Stimulated activated CD4-positive, alpha-beta T cell treated with anti-CD3 and anti-CD28 coated beads, TNF-alpha, amount 100 ng/mL, for 1 hour (primary cell): ENCODE measurements around the gene AMTN.
"Not testable (repeated sequence)": the region's sequence is repeated elsewhere in the genome, so short reads cannot be mapped to it uniquely, and the experiment has no call there.

Source experiments
- DNase-seq, 3 donors: peaks; one replicate each; pipeline ENCODE4 v3.0.0-alpha.2; 2020; ENCODE audit warnings: low read depth in 3 of 3, low spot score in 1 of 3

AMTN gene, protein sequence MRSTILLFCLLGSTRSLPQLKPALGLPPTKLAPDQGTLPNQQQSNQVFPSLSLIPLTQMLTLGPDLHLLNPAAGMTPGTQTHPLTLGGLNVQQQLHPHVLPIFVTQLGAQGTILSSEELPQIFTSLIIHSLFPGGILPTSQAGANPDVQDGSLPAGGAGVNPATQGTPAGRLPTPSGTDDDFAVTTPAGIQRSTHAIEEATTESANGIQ

DNA sequence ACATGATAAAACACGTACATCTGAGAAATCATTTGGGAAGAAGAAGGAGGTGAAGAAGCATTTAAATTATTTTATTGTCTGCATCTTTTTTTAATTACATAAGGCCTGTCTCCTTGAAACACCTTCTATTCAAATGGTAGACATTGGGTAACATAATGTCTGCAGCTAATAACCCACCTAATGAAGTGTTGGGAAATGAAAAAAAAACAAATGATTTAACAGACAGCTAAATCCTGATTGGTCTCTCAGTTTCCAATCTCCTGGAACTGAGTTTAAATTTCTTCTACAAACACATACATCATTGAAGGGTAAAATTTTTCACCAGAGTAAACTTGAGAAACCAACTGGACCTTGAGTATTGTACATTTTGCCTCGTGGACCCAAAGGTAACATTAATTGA, at the start of gene AMTN:
TSS of gene AMTN (plus strand) at position 301 of the 400 bp plus-strand sequence. CDS start 209 bp downstream, outside the sequence.
- DNase-seq, result no peak

GRCh38 chr4:70471897-70472296, 46.5 kb upstream of the AMTN start, which contains the start of gene MUC7:
Gene MUC7, plus strand, starts transcription at chr4:70472197. Its CDS starts 1,825 bp downstream, at chr4:70474022.
- no peak for DNase-seq

GRCh38 chr4:70473679-70474078, 44.7 kb upstream of the AMTN start:
- no peak for DNase-seq

DNA sequence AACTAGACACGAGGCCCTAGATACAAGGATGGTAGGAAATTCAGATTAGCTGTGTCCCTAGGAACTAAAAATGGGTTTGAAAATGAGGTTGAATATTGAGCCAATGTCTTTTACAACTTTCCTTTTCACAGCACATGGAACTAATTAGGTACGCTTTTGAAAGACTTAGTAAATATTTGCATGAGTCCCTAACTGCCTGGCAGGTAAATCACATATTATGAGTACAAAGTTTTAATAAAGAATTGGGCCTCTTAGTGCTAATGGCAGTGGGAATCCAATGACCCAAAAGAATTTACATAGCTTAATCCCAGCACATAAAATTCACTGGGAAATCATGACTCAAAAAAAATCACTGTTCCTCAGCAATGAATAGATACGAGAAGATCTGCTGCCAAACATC, 29.6 kb upstream of the AMTN start:
- DNase-seq, result no peak

GRCh38 chr4:70496231-70496630, 22.1 kb upstream of the AMTN start:
- DNase-seq, result no peak

DNA sequence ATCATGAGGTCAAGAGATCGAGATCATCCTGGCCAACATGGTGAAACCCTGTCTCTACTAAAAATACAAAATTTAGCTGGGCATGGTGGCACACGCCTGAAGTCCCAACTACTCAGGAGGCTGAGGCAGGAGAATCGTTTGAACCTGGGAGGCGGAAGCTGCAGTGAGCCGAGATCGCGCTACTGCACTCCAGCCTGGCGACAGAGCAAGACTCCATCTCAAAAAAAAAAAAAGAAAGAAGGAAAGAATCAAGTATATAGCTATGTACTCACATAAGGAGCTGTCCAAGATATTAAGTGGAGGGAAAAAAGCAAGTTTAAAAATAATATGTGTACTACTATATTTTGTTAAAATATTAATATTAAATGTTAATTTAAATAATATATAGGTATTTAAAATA, 16.5 kb upstream of the AMTN start:
- DNase-seq, result not testable (repeated sequence)

GRCh38 chr4:70504733-70505132, 13.6 kb upstream of the AMTN start:
- DNase-seq, result no peak

DNA sequence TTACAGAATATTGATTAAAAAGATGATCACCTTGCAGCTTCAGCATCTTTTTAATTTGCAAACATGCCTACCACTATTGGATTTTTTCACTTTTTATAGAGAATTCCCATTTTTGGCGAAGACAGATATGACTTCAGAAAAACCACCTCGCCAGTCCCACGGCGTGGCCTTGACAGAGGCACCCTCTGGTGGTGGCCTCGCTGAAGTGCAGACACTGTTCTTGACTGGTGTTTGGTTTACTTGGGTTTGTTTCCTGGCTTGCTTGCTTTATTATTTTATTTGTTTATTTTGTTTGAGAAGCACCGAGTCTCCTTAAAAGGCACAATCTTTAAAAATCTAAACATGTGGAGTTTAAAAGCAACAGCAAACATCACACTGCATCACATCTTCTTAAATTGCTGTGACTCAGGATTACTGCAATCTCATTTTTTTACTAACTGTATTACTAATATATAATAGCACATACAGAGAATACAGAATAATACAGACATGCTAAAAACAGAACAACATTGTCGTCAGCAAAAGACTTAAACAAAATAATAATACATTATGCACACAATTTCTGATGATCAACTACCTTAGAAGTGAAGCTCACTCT, 13.1 kb upstream of the AMTN start:
- DNase-seq, result peak in 2 of 3 donors; percentile 7 to 37

- DNase-seq, result no peak
Observed at GRCh38 chr4:70508801-70509200, 9.6 kb upstream of the AMTN start.

GRCh38 chr4:70511365-70511764, 7.0 kb upstream of the AMTN start:
- no peak for DNase-seq

GRCh38 chr4:70515367-70516250, 2.8 kb upstream of the AMTN start:
- DNase-seq, result no peak

GRCh38 chr4:70518716-70519115, 347 bp downstream of the AMTN start:
- no peak for DNase-seq

DNA sequence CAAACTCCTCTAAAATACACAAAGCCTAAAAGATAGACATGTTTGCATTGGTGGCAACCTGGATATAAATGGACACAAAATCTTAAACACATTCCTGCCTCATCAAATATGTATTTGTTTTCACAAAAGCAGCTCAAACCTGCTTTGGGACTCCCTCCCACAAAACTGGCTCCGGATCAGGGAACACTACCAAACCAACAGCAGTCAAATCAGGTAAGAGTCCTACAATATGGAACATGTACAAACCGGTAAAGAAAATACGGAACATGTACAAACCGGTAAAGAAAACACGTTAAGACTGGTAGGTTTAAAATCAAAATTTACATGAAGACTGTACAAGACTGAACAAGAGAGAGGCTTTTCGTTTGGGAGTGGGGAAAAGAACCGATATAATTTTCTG, 4.3 kb downstream of the AMTN start:
- no peak for DNase-seq

GRCh38 chr4:70530997-70531396, 12.6 kb downstream of the AMTN start:
- DNase-seq, result no peak

DNA sequence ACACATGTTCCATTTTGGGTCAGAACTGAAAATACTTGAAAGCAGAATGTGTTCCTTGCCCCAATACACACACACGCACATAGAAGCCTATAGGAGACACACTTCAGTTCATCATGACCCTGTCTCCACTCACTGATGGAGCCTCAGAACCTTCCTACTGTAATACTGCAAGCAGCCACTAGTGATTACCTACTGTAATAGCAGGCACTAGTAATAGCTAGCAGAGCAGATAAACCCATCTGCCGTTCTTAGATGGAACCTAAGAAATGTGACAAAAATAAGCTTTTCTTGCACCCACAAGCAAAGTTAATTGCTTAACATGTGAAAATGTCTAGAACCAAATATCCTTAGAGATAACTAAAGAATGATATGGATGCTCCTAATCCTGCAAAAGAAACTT, 13.6 kb downstream of the AMTN start:
- no peak for DNase-seq

- no peak for DNase-seq
Observed at GRCh38 chr4:70533211-70533610, 14.8 kb downstream of the AMTN start.

DNA sequence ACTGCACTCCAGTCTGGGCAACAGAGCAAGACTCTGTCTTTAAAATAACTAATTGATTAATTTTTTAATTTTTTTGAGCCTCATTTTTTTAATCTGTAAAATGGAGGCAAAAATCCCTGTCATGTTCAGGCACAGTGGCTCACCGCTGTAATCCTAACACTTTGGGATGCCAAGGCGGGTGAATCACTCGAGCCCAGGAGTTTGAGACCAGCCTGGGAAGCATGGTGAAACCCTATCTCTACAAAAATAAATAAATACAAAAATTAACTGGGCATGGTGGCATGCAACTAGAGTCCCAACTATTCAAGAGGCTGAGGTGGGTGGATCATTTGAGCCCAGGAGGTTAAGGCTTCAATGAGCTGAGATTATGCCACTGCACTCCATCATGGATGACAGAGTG, 15.4 kb downstream of the AMTN start:
- no peak for DNase-seq

GRCh38 chr4:70534886-70535285, 16.5 kb downstream of the AMTN start:
- DNase-seq, result not testable (repeated sequence)

- DNase-seq, result no peak
Observed at GRCh38 chr4:70538869-70539268, 20.5 kb downstream of the AMTN start.

GRCh38 chr4:70544279-70544868, 26.0 kb downstream of the AMTN start:
- DNase-seq, result no peak

GRCh38 chr4:70556856-70557255, 38.5 kb downstream of the AMTN start:
- no peak for DNase-seq
